Lower leg skin (tissue), 4 donors: ENCODE measurements around the gene AHCY. TPM values are rescaled to one million over a fixed set of nuclear protein-coding genes. Genes with fewer than 3 reads are reported as not detected.
"Not testable (repeated sequence)": the region's sequence is repeated elsewhere in the genome, so short reads cannot be mapped to it uniquely, and the experiment has no call there.

Experiments used
- DNase-seq, 2 donors: peaks; one replicate each; pipeline ENCODE4 v3.0.0-alpha.2; 2019; ENCODE audit warnings: low spot score in 2 of 2
- H3K4me3 ChIP-seq: fragments of 200-600 bp; sonication (generic); 2 replicates; pipeline ENCODE4 v1.5.1; 2017; ENCODE audit warnings: mild to moderate bottlenecking, low read depth; ENCODE audit not compliant: poor library complexity, severe bottlenecking
- POLR2A ChIP-seq, 2 donors: fragments of 450-650 bp; IDR thresholded peaks; one replicate each; pipeline ENCODE4 v1.6.1; 2016 to 2017; ENCODE audit warnings: antibody characterized with exemption in 2 of 2, mild to moderate bottlenecking in 1 of 2, moderate library complexity in 1 of 2
- WGBS, 2 donors: methylation state at CpG; one replicate each; pipeline ENCODE4 v1.1.5; 2018; 5-methylcytosine and 5-hydroxymethylcytosine counted together
- intact Hi-C: fragments of 100-400 bp; cut with DNase I; formaldehyde crosslinking; loops from one replicate; pipeline ENCODE4 v1.15.0; 2023; ENCODE audit warnings: low total_unique reads
- total RNA-seq, 4 donors: library from RNA; depleted of rRNA; stranded (reverse); fragments of >200 nt; gene quantifications; one replicate each; pipeline ENCODE4 v1.1.0, GENCODE V29; 2016
- TF ChIP-seq, protein P1 (sequence below), 3 donors: fragments of 450-650 bp; IDR thresholded peaks; one replicate each; pipeline ENCODE4 v1.5.1; 2016; ENCODE audit warnings: antibody characterized with exemption in 3 of 3, mild to moderate bottlenecking in 3 of 3, moderate library complexity in 2 of 3

The AHCY gene
- total RNA-seq, 4 donors from 2014 or later, result 42.2 to 83.3 (median 56.0) TPM

GRCh38 chr20:34260208-34260942 is 42.8 kb downstream of the AHCY start:
- 93% methylated on average over 5 of the region's 5 CpGs for WGBS, 2 donors
- intact Hi-C loops, result no loop called here
- TF ChIP-seq POLR2A (IDR thresholded peaks at IDR 0.05), result no peak
- TF ChIP-seq, protein P1, sequence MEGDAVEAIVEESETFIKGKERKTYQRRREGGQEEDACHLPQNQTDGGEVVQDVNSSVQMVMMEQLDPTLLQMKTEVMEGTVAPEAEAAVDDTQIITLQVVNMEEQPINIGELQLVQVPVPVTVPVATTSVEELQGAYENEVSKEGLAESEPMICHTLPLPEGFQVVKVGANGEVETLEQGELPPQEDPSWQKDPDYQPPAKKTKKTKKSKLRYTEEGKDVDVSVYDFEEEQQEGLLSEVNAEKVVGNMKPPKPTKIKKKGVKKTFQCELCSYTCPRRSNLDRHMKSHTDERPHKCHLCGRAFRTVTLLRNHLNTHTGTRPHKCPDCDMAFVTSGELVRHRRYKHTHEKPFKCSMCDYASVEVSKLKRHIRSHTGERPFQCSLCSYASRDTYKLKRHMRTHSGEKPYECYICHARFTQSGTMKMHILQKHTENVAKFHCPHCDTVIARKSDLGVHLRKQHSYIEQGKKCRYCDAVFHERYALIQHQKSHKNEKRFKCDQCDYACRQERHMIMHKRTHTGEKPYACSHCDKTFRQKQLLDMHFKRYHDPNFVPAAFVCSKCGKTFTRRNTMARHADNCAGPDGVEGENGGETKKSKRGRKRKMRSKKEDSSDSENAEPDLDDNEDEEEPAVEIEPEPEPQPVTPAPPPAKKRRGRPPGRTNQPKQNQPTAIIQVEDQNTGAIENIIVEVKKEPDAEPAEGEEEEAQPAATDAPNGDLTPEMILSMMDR (IDR thresholded peaks at IDR 0.05), result no peak
- no peak overlapping the region for H3K4me3 ChIP-seq
- DNase-seq, result no peak

DNA sequence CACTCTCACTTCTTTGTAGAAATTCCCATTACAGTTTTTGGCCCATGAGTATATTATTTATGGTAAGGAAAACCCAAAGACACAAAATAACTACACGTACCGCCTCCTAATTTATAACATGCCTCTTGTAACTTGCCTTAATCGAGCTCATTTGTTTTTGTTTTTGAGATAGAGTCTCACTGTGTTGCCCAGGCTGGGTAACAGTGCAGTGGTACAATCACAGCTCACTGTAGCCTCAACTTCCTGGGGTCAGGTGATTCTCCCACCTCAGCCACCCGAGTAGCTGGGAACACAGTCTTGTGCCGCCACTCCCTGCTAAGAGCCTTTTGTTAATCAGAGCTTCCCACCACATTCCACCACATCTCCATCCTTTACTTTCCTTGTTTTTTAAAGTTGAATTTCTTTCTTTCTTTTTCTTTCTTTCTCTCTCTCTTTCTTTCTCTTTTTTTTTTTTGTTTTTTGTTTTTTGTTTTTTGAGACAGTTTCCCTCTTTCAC is 46.5 kb downstream of the AHCY start:
- DNase-seq, result no peak
- TF ChIP-seq POLR2A (IDR thresholded peaks at IDR 0.05), result no peak
- TF ChIP-seq, protein P1 (IDR thresholded peaks at IDR 0.05), result no peak
- 72% methylated on average over 5 of the region's 5 CpGs for WGBS, 2 donors
- no peak overlapping the region for H3K4me3 ChIP-seq
- intact Hi-C loops, result no loop called here

DNA sequence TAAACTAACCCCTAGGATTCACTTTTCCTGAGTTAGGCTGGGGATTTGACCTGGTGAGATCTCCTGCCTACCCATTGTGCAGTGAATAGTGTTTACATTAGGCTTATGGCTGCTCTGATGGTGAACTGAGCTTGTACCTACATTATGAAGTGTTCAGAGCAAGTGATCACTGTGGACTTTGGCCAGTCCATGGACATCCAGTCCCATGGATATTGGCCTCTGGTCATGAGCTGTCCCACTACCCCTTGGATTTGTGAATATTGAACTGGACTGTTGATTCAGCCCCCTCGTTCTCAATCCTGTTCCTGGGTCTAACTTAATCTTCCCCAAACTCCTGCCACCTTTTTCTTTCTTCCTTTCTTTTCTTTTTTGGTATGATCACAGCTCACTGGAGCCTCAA is 48.2 kb downstream of the AHCY start:
- whole genome bisulfite sequencing, 2 donors, result 78 to 91% methylated on average over 1 of the region's 1 CpG
- intact Hi-C loops, result no loop called here
- TF ChIP-seq, protein P1 (IDR thresholded peaks at IDR 0.05), result no peak
- TF ChIP-seq POLR2A (IDR thresholded peaks at IDR 0.05), result no peak
- no peak for DNase-seq
- no peak overlapping the region for H3K4me3 ChIP-seq

DNA sequence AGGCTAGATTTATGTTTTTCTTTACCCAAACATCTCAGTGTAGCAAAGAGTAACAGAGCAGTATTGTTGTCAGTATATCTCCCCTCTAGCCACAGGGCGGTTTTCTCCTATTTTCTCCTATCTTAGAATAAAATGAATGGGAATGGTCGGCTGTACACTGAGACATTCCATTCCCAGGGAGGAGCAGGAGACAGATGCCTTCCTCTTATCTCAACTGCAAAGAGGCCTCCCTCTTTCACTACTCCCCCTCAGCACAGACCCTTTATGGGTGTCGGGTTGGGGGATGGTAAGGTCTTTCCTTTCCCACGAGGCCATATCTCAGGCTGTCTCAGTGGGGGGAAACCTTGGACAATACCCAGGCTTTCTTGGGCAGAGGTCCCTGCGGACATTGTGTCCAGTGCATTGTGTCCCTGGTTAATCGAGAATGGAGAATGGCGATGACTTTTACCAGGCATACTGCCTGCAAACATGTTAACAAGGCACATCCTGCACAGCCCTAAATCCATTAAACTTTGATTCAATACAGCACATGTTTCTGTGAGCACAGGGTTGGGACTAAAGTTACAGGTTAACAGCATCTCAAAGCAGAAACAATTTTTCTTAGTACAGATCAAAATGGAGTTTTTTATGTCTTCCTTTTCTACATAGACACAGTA is 50.6 kb downstream of the AHCY start:
- WGBS, 2 donors, result 67 to 79% methylated on average over 7 of the region's 7 CpGs
- H3K4me3 ChIP-seq, DNase-seq, intact Hi-C loops: not testable (repeated sequence)

- DNase-seq, result no peak
- H3K4me3 ChIP-seq, result no peak overlapping the region
- WGBS, 2 donors, result 91 to 96% methylated on average over 2 of the region's 2 CpGs
- intact Hi-C loops, result no loop called here
- TF ChIP-seq, protein P1 (IDR thresholded peaks at IDR 0.05), result no peak
- TF ChIP-seq POLR2A (IDR thresholded peaks at IDR 0.05), result no peak
Observed at GRCh38 chr20:34251619-34252018, 51.5 kb downstream of the AHCY start.

DNA sequence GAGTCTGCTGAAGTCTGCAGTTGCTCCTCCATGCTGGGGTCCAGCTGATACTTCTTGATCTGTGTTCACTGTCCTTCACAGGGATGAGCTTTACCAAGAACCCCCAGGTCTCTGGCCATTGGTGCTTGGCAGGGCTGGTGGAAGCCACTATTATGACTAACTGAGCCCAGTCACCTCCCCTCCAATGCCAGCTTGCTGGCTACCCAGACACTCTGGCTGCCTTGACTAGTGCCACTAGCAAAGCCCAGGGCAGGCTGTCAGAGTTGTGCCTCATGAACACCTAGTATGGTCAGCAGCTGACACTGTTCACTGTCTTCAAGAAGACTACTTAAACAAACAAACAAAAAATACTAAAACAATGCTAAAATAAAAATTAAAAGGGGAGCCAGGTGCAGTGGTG is 53.1 kb downstream of the AHCY start:
- TF ChIP-seq, protein P1 (IDR thresholded peaks at IDR 0.05), result no peak
- TF ChIP-seq POLR2A (IDR thresholded peaks at IDR 0.05), result no peak
- intact Hi-C loops, result no loop called here
- DNase-seq, result no peak
- H3K4me3 ChIP-seq, result no peak overlapping the region
